ENCODE data around the gene ATP2B2.

DNA sequence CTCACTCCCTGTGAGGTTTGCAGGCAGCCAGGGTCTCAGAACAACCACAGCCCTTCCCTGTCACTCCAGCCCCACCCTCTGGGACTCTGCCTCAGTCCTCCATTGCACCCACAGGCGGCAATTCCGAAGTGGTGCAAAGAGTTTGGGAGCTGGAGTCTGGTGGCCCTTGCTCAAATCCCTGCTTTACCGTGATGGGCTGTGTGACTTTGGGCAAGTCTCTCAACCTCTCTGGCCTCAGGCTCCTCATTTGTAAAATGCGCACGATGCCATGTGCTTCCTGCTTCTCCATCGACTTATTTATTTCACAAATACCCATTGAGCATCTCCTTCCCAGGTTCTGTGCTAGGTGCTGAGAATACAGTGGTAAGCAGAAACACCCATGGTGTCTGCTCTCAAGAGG, 7.3 kb upstream of the ATP2B2 start:
- TF ChIP-seq POLR2A (IDR thresholded peaks at IDR 0.05) (no peak), POLR2AphosphoS5 (IDR thresholded peaks at IDR 0.05) (no peak), EP300 (IDR thresholded peaks at IDR 0.05; ENCODE audit: low read depth) (no peak)
- TF ChIP-seq, protein P1, sequence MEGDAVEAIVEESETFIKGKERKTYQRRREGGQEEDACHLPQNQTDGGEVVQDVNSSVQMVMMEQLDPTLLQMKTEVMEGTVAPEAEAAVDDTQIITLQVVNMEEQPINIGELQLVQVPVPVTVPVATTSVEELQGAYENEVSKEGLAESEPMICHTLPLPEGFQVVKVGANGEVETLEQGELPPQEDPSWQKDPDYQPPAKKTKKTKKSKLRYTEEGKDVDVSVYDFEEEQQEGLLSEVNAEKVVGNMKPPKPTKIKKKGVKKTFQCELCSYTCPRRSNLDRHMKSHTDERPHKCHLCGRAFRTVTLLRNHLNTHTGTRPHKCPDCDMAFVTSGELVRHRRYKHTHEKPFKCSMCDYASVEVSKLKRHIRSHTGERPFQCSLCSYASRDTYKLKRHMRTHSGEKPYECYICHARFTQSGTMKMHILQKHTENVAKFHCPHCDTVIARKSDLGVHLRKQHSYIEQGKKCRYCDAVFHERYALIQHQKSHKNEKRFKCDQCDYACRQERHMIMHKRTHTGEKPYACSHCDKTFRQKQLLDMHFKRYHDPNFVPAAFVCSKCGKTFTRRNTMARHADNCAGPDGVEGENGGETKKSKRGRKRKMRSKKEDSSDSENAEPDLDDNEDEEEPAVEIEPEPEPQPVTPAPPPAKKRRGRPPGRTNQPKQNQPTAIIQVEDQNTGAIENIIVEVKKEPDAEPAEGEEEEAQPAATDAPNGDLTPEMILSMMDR (IDR thresholded peaks at IDR 0.05) = no peak

Data from transverse colon (tissue), 4 donors.